H9 (cell line): ENCODE data around the gene TTC9B. TPM values are rescaled to one million over a fixed set of nuclear protein-coding genes. Genes with fewer than 3 reads are reported as not detected.

Experiments
- DNase-seq: peaks from one replicate; pipeline ENCODE4 v3.0.0-alpha.2; 2017
- H2AFZ ChIP-seq: one replicate; pipeline ENCODE4 v1.6.1; 2013; ENCODE audit warnings: mild to moderate bottlenecking, low read length, control low read depth, moderate library complexity
- H2AK5ac ChIP-seq: 2 replicates; pipeline ENCODE4 v1.6.1; 2013; ENCODE audit warnings: low read length, control low read depth, mixed read lengths; ENCODE audit not compliant: insufficient read length
- H2BK120ac ChIP-seq: one replicate; pipeline ENCODE4 v1.6.1; 2013; ENCODE audit warnings: low read depth, mild to moderate bottlenecking, low read length, control low read depth, inconsistent platforms; ENCODE audit not compliant: poor library complexity, severe bottlenecking
- H2BK12ac ChIP-seq: 2 replicates; pipeline ENCODE4 v1.6.1; 2013; ENCODE audit warnings: low read length, control low read depth, mixed read lengths, low read depth; ENCODE audit not compliant: insufficient read length
- H2BK15ac ChIP-seq: 2 replicates; pipeline ENCODE4 v1.6.1; 2013; ENCODE audit warnings: low read depth, low read length, control low read depth
- H2BK20ac ChIP-seq: one replicate; pipeline ENCODE4 v1.6.1; 2013; ENCODE audit warnings: low read depth, mild to moderate bottlenecking, low read length, control low read depth, inconsistent platforms; ENCODE audit not compliant: poor library complexity, severe bottlenecking
- H2BK5ac ChIP-seq: 2 replicates; pipeline ENCODE4 v1.6.1; 2013; ENCODE audit warnings: low read length, control low read depth, mixed read lengths; ENCODE audit not compliant: insufficient read length
- H3K14ac ChIP-seq: 2 replicates; pipeline ENCODE4 v1.6.1; 2013; ENCODE audit warnings: low read length, control low read depth; ENCODE audit not compliant: insufficient read depth
- H3K18ac ChIP-seq: 2 replicates; pipeline ENCODE4 v1.6.1; 2013; ENCODE audit warnings: low read depth, mild to moderate bottlenecking, mixed read lengths, low read length, control low read depth; ENCODE audit not compliant: insufficient read length
- H3K23ac ChIP-seq: 2 replicates; pipeline ENCODE4 v1.6.1; 2013; ENCODE audit warnings: low read length, control low read depth, mixed read lengths, low read depth; ENCODE audit not compliant: insufficient read length
- H3K23me2 ChIP-seq: 2 replicates; pipeline ENCODE4 v1.6.1; 2013; ENCODE audit warnings: low read depth, mild to moderate bottlenecking, mixed read lengths, low read length, control low read depth; ENCODE audit not compliant: insufficient read length, poor library complexity, severe bottlenecking
- H3K27ac ChIP-seq: 2 replicates; pipeline ENCODE4 v1.5.1; 2013; ENCODE audit warnings: low read length, control low read depth, mixed read lengths, low read depth; ENCODE audit not compliant: insufficient read length
- H3K27me3 ChIP-seq: 2 replicates; pipeline ENCODE4 v1.6.1; 2013; ENCODE audit warnings: low read length, control low read depth, inconsistent platforms; ENCODE audit not compliant: insufficient read depth
- H3K4ac ChIP-seq: 2 replicates; pipeline ENCODE4 v1.6.1; 2013; ENCODE audit warnings: low read depth, mild to moderate bottlenecking, control low read depth, inconsistent platforms, low read length, moderate library complexity
- H3K4me1 ChIP-seq: 2 replicates; pipeline ENCODE4 v1.6.1; 2013; ENCODE audit warnings: low read length, control low read depth, inconsistent platforms; ENCODE audit not compliant: insufficient read depth
- H3K4me2 ChIP-seq: 2 replicates; pipeline ENCODE4 v1.6.1; 2013; ENCODE audit warnings: low read length, control low read depth, mixed read lengths; ENCODE audit not compliant: insufficient read length, insufficient read depth
- H3K56ac ChIP-seq: 2 replicates; pipeline ENCODE4 v1.6.1; 2013; ENCODE audit warnings: low read depth, mild to moderate bottlenecking, mixed read lengths, low read length, control low read depth; ENCODE audit not compliant: insufficient read length
- H3K79me1 ChIP-seq: 2 replicates; pipeline ENCODE4 v1.6.1; 2013; ENCODE audit warnings: low read depth, mild to moderate bottlenecking, moderate library complexity, low read length, control low read depth, inconsistent platforms; ENCODE audit not compliant: insufficient read depth, poor library complexity, severe bottlenecking
- H3K79me2 ChIP-seq: 2 replicates; pipeline ENCODE4 v1.6.1; 2013; ENCODE audit warnings: low read length, control low read depth, inconsistent platforms; ENCODE audit not compliant: insufficient read depth
- H3K9ac ChIP-seq: 2 replicates; pipeline ENCODE4 v1.6.1; 2013; ENCODE audit warnings: low read length, control low read depth, mixed read lengths; ENCODE audit not compliant: insufficient read length; ENCODE audit errors: extremely low read depth
- H3K9me3 ChIP-seq: one replicate; pipeline ENCODE4 v1.6.1; 2013; ENCODE audit warnings: low read depth, low read length, inconsistent platforms; ENCODE audit not compliant: control insufficient read depth
- H3T11ph ChIP-seq: one replicate; pipeline ENCODE4 v1.6.1; 2013; ENCODE audit warnings: mild to moderate bottlenecking, low read length, control low read depth, inconsistent platforms
- H4K20me1 ChIP-seq: one replicate; pipeline ENCODE4 v1.6.1; 2013; ENCODE audit not compliant: control insufficient read depth, insufficient read length, insufficient read depth
- H4K5ac ChIP-seq: 2 replicates; pipeline ENCODE4 v1.6.1; 2013; ENCODE audit warnings: low read depth, mild to moderate bottlenecking, mixed read lengths, low read length, control low read depth; ENCODE audit not compliant: insufficient read length
- H4K8ac ChIP-seq: replicated peaks from 2 replicates; pipeline ENCODE4 v1.6.1; 2013; ENCODE audit warnings: low read length, control low read depth, mixed read lengths, low read depth; ENCODE audit not compliant: insufficient read length
- H4K91ac ChIP-seq: 2 replicates; pipeline ENCODE4 v1.6.1; 2013; ENCODE audit warnings: low read depth, mild to moderate bottlenecking, moderate library complexity, mixed read lengths, low read length, control low read depth; ENCODE audit not compliant: insufficient read length
- H3K27ac Mint-ChIP-seq, 3 experiments: 2 replicates in 2 of 3; 3 replicates in 1 of 3; pipeline ENCODE4 v1.8.0; 2020 to 2021; ENCODE audit warnings: mixed read lengths in 3 of 3, mild to moderate bottlenecking in 1 of 3, moderate library complexity in 1 of 3
- H3K27me3 Mint-ChIP-seq: 2 replicates; pipeline ENCODE4 v1.8.0; 2021; ENCODE audit warnings: low read depth, mild to moderate bottlenecking, moderate library complexity, mixed read lengths
- H3K36me3 Mint-ChIP-seq, 3 experiments: 2 replicates in 2 of 3; 3 replicates in 1 of 3; pipeline ENCODE4 v1.8.0; 2020 to 2021; ENCODE audit warnings: low read depth in 3 of 3, mixed read lengths in 3 of 3; ENCODE audit not compliant: insufficient read depth in 1 of 3
- H3K4me1 Mint-ChIP-seq, 2 experiments: 2 replicates each; pipeline ENCODE4 v1.8.0; 2020; ENCODE audit warnings: mixed read lengths in 2 of 2
- H3K4me3 Mint-ChIP-seq, 2 experiments: 2 replicates in 1 of 2; 3 replicates in 1 of 2; pipeline ENCODE4 v1.8.0; 2020 to 2021; ENCODE audit warnings: mild to moderate bottlenecking in 2 of 2, mixed read lengths in 2 of 2, moderate library complexity in 1 of 2
- H3K9me3 Mint-ChIP-seq, 2 experiments: 2 replicates in 1 of 2; 3 replicates in 1 of 2; pipeline ENCODE4 v1.8.0; 2020; ENCODE audit warnings: mild to moderate bottlenecking in 2 of 2, mixed read lengths in 2 of 2, moderate library complexity in 1 of 2
- WGBS: extraction: QIAGEN DNeasy Blood & Tissue Kit; methylation state at CpG from one replicate; pipeline ENCODE4 v1.1.7; 2013; ENCODE audit warnings: missing lambda C conversion rate, low lambda C conversion rate, mixed read lengths; ENCODE audit not compliant: insufficient read length; ENCODE audit errors: extremely low coverage; 5-methylcytosine and 5-hydroxymethylcytosine counted together
- total RNA-seq: library from RNA; stranded (reverse); gene quantifications from 2 replicates; pipeline ENCODE4 v1.2.1, GENCODE V29; 2021
- TF ChIP-seq, protein P1 (sequence below): fragments of 200-600 bp; sonication (generic); conservative IDR thresholded peaks from 3 replicates; pipeline ENCODE4 v1.8.0; 2021; ENCODE audit warnings: antibody characterized with exemption, mild to moderate bottlenecking

Gene TTC9B
- total RNA-seq, 1 experiment from 2014 or later = 0.15 TPM

GRCh38 chr19:40224342-40225150, 6.4 kb upstream of the TTC9B start:
- peaks cover 29% of the 10 kb centered on the region for H3K27me3 Mint-ChIP-seq
- no peaks in the 10 kb centered on the region for H3K27me3 ChIP-seq

More at GRCh38 chr19:40224342-40225150, 6.4 kb upstream of the TTC9B start:
- H3K4me1 Mint-ChIP-seq = peaks cover 3 to 6% of the 10 kb centered on the region in 2 experiments; a peak in 3 of 4 replicates
- Histone ChIP-seq H3K79me2 (no peaks in the 10 kb centered on the region), H3K23ac (no peak overlapping the region), H4K5ac (no peak overlapping the region), H2BK15ac (no peak overlapping the region), H2BK12ac (no peak overlapping the region), H3T11ph (no peak overlapping the region), H3K18ac (no peak overlapping the region), H3K14ac (no peak overlapping the region), H3K9ac (no peak overlapping the region), H2AK5ac (no peak overlapping the region), H2AFZ (no peak overlapping the region), H3K23me2 (peaks cover 3% of the 10 kb centered on the region), H3K79me1 (no peaks in the 10 kb centered on the region), H3K56ac (no peak overlapping the region), H4K20me1 (no peaks in the 10 kb centered on the region), H3K27ac (no peak overlapping the region), H2BK120ac (no peak overlapping the region), H2BK20ac (no peak overlapping the region), H3K4me2 (no peak overlapping the region), H3K9me3 (no peaks in the 10 kb centered on the region), H4K8ac (no peak overlapping the region), H3K4ac (no peak overlapping the region), H3K4me1 (no peaks in the 10 kb centered on the region), H2BK5ac (no peak overlapping the region), H4K91ac (no peak overlapping the region)
- DNase-seq = no peak
- H3K9me3 Mint-ChIP-seq = peaks cover 3 to 7% of the 10 kb centered on the region in 2 experiments
- no peak overlapping the region for H3K4me3 Mint-ChIP-seq
- no peak overlapping the region for H3K27ac Mint-ChIP-seq
- TF ChIP-seq, protein P1, sequence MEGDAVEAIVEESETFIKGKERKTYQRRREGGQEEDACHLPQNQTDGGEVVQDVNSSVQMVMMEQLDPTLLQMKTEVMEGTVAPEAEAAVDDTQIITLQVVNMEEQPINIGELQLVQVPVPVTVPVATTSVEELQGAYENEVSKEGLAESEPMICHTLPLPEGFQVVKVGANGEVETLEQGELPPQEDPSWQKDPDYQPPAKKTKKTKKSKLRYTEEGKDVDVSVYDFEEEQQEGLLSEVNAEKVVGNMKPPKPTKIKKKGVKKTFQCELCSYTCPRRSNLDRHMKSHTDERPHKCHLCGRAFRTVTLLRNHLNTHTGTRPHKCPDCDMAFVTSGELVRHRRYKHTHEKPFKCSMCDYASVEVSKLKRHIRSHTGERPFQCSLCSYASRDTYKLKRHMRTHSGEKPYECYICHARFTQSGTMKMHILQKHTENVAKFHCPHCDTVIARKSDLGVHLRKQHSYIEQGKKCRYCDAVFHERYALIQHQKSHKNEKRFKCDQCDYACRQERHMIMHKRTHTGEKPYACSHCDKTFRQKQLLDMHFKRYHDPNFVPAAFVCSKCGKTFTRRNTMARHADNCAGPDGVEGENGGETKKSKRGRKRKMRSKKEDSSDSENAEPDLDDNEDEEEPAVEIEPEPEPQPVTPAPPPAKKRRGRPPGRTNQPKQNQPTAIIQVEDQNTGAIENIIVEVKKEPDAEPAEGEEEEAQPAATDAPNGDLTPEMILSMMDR = no peak
- H3K36me3 Mint-ChIP-seq = peaks cover 2 to 5% (median 3%) of the 10 kb centered on the region in 3 experiments; a peak in 5 of 7 replicates
- no CpG with 5 or more reads among the region's 32 CpGs for WGBS
